A549 (cell line): ENCODE measurements around the gene TMEM218.

Source experiments
- CTCF ChIP-seq: fragments of >200 bp; sonication (Bioruptor Twin); formaldehyde crosslinking; IDR thresholded peaks from 3 replicates; pipeline ENCODE4 v1.5.1; 2016
- EP300 ChIP-seq, 2 experiments: fragments of >200 bp; sonication (Bioruptor Twin); formaldehyde crosslinking; IDR thresholded peaks; 2 replicates in 1 of 2; 3 replicates in 1 of 2; pipeline ENCODE4 v1.6.1; 2016 to 2017
- JUNB ChIP-seq: fragments of >200 bp; sonication (Bioruptor Twin); formaldehyde crosslinking; IDR thresholded peaks from 2 replicates; pipeline ENCODE4 v1.6.1; 2016
- KDM1A ChIP-seq: fragments of 200-600 bp; sonication (generic); IDR thresholded peaks from 2 replicates; pipeline ENCODE4 v1.6.1; 2016; ENCODE audit warnings: low read depth, mild to moderate bottlenecking
- NFE2L2 ChIP-seq: fragments of 150-350 bp; conservative IDR thresholded peaks from 2 replicates; pipeline ENCODE4 v1.6.1; 2014; ENCODE audit warnings: low read length
- POLR2A ChIP-seq: IDR thresholded peaks from 2 replicates; pipeline ENCODE4 v1.6.1; 2012; ENCODE audit warnings: mild to moderate bottlenecking, low read length
- USF2 ChIP-seq: fragments of 450-650 bp; IDR thresholded peaks from 2 replicates; pipeline ENCODE4 v1.6.1; 2014; ENCODE audit warnings: antibody characterized with exemption
- ZC3H11A ChIP-seq: fragments of 450-650 bp; IDR thresholded peaks from 2 replicates; pipeline ENCODE4 v1.6.1; 2014; ENCODE audit warnings: antibody characterized with exemption, mild to moderate bottlenecking

GRCh38 chr11:125102025-125102424 lies 9.4 kb downstream of the TMEM218 start:
- no peak for TF ChIP-seq EP300 (IDR thresholded peaks at IDR 0.05)
- TF ChIP-seq NFE2L2: no peak
- no peak for TF ChIP-seq JUNB
- no peak for TF ChIP-seq CTCF
- TF ChIP-seq KDM1A: no peak
- TF ChIP-seq ZC3H11A: no peak
- TF ChIP-seq POLR2A: no peak
- TF ChIP-seq USF2: no peak
